SKM-1 treated with dmso at 0.1 percent for 144 hours (cell line): ENCODE data around the gene POLR3GL.

Source experiments
- DNase-seq: peaks from one replicate; lab custom pipeline; 2025; ENCODE audit not compliant: unreplicated experiment; lab: John Stamatoyannopoulos, UW

Gene POLR3GL

GRCh38 chr1:145972580-145972979, 8.1 kb downstream of the POLR3GL start:
- no peak for DNase-seq

DNA sequence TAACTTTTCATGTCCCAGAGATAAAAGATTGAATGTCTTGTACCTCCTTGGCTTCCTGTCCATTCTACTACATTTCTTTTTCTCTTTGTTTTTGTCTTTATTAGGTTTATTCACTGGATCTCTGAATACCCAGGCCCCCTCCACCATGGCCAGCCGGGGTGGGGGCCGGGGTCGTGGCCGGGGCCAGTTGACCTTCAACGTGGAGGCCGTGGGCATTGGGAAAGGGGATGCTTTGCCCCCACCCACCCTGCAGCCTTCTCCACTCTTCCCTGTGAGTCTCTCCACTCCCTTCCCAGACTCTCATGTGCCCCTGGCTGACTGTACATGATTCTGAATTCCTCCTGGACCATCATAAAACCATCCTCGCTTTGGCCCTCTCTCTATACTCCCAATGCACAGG, 10.2 kb downstream of the POLR3GL start:
- DNase-seq, result no peak

DNA sequence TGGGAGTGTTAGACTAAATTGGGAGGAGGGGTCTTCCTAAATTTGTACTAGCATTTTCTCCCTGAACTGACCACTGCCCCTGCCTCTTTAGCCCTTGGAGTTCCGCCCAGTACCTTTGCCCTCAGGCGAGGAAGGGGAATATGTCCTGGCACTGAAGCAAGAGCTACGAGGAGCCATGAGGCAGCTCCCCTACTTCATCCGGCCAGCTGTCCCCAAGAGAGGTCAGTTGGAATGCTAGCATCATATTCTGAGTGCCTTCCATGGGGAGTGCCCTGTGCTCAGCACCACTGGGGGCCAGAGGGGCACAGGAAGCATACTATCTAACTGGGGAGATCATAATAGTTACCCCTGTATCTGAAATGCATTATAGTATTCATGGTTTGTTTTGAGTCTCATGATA, 10.7 kb downstream of the POLR3GL start:
- DNase-seq, result no peak

DNA sequence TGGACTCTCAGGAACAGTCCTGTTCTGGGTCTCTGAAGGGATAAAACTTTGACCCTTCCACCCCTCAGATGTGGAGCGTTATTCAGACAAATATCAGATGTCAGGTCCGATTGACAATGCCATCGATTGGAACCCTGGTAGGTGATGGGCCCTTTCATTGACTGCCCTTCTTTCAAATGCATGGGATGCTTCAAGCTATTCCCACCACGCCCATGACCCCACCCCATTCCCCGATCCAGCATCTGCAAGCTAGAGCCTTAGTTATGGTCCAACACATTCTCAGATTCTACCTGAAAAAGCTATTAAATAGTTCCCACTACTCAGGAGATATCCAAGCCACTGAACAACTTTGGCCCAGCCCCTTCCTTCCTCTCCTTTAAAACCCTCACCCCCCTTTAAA, 12.5 kb downstream of the POLR3GL start:
- DNase-seq, result no peak

DNA sequence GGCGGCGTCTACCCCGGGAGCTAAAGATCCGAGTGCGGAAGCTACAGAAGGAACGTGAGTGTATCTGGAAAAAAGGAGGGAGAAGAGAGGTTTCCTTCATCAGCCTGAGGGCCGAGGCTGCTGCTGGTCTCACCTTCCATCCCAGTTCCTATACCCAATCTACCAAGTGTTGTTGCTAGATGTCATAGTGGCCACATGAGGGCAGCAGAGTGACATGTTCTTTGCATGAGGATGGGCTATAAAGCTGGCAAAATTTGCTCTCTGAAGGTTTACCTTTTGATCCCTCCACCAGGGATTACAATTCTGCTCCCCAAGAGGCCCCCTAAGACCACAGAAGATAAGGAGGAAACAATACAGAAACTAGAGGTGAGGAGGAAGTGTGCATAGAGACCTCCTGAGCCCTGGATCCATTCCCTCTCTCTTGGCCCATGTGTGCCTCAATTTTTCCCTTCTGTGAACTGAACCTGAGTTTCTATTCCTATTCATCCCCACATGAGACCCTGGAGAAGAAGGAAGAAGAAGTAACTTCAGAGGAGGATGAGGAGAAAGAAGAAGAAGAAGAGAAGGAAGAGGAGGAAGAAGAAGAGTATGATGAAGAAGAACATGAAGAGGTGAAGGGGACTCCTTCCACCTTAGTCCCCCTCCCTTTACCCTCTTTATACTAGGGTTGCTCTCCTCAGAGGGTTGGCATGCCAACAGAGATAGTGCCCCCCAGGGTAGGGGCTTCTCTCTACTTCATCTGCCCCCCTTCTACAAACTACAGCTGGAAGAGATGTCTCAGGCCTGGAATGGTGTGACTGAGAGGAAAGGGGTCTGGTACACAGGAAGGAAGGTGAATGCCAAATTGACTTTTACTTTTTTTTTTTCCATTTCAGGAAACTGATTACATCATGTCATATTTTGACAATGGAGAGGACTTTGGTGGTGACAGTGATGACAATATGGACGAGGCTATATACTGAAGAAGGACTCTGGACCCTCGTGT, 13.3 kb downstream of the POLR3GL start:
- peak; percentile 86 for DNase-seq

GRCh38 chr1:145978471-145978853, 14.0 kb downstream of the POLR3GL start:
- no peak for DNase-seq

DNA sequence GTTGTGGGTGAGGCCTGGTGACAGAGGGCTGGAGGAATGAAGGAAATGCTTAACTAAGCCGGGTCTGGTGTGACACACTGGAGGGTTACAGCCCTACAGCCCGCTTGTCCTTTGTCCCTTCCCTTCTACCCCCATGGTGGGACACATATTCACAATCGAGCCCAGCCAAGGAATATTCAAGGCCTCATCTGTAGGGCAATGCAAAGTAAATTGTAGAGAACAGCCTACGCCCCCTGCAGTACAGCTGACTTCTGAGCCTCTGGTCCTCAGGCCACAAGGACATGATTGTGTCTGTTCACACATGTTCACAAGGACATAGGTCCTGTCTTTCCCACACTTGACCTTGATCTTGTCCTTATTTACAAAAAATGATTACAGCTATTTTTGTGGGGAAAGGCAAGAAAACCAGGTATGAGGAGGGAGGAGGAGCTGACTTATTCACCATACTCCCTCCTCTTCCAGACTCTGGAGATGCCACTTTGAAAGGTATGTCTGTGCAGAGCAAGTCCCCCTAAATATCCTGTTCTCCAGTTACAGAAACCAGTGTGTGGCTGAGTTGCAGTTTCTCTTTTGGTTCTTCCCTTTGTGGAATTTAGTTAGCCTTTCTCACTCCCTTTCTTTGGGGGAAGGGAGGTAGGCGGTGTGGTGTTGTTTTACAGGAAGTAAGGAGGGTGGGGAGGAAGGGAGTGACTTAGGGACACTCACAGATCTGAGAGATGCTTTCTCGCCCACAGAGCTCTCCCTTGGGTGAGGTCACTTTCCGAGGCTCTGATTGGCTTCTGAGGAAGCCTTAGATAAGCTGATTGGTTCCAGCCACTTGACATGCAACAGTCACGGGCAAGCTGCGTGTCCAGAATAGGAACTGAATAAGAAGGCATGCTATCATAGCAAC, 14.6 kb downstream of the POLR3GL start:
- DNase-seq, result peak; percentile 100

DNA sequence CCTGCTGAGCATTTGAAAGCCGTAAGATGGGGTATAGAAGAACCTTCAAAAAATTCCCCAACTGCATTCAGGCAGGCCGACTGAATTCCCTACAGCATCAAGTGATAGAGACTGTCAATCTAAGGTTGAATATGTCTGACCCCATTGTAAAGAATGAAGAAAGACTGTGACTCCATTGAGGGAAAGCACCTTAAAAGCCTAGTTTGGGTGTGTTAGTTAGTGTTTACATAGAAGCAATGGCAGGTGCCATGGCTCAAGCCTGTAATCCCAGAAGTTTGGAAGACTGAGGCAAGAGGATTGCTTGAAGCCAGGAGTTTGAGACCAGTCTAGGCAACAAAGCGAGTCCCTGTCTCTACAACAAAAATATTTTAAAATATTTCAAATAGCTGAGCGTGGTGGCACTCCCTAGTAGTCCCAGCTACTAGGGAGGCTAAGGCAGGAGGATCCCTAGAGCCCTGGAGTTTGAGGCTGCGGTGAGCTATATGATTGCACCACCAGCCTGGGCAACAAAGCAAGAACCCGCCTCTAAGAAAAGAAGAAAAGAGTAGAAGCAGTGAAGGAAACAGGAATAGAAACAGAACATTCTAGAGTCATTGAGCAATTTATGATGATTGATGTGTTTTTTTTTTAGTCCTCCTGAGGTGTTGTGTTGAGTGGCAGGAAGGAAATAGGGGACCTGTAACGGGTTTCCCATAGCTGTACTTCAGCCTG, 15.4 kb downstream of the POLR3GL start:
- DNase-seq, result peak; percentile 84

DNA sequence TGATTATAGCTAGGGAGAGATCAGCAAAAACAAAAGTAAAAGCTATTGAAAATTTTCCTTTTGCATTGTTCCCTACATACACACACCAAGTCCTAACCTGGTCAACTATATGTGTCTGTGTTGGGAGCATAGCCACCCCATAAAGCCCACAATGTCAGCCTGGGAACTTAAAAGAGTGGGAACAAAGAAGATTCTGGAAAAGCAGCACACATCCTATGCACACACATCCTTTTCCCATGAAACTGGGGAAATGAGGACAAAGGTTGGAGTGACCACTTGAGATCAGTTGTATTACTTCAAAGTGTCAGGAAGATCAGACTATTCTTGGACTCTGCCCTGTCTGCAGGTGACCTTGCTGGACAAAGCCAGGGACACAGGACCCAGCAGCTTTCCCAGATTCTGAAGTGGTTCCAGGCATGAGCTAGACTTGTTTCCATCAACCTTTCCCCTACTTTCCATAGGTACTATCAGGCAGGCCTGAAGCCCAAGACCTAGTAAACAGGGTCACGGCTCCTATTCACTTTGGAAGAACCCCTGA, 16.0 kb downstream of the POLR3GL start:
- no peak for DNase-seq

DNA sequence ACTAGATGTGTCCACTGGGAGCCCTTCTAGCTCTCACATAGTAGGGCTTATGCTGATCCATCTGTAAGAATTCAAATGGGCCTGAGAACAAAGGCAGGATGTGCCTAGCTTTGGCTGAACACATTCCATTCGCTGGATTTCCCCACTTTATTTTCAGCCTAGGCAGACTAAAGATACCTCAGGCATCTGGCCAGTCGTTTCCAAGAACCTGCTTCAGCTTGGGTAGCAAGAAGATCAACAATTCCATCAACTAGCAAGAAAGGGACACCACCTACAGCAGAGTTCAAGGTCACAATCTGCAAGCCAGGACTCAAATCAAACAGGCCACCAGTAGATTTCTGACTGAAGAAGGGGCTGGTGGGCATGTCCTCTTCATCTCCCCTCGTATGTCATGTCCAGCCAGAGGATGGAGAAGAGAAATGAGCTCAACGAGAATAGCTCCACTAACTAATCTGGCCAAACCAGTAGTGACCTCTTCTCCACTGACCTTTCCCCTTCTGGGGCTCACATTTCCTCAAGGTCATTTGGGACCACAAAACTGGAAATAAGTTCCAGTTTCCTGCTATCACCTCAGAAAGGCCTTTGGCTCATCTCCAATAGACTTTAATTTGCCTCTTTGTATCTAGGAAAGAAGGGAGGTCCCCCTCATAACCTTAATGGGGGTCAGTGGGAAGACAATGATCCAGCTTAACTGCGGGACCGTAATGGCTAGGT, 17.7 kb downstream of the POLR3GL start:
- DNase-seq, result no peak

DNA sequence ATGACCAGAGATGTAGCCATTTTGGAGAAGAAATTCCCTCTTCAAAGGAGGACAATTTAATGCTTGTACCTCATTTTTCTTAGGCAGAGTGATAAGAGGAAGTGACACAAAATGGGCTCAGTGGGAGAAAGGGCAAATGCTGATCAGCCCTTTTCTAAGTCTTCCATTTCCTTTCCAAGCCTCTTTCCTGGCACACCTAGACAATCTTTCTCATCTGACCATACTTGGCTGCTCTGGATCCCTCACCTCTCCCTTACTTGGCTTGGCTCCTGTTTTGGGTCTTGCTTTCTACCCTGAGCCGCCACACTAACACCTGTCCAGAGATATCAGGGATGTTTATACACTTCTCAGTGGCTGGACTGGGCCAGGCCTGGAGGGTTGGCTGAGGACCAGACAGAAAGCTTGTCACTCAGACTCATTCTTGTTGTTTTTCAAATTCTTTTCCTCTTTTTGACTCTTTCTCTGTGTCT, 18.8 kb downstream of the POLR3GL start:
- no peak for DNase-seq

- DNase-seq, result no peak
Observed at GRCh38 chr1:145983960-145984830, 19.7 kb downstream of the POLR3GL start.

DNA sequence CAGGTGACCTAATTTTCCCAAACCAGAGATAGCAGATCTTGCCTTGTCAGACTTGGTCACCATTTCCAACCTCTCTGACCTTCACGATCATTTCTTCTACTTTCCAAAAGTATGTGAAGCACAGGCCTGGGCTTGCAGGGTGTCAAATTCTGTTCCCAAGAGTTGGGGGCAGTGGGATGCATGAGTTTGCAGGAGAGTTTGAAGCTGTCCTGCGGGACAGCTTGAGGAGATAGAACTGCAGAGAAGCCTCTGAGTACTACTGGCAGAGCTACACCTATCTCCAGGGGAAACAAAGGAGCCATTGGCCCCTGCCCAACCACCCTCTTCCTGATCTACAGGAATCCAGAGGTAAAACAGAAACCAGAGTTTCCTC, 20.6 kb downstream of the POLR3GL start:
- no peak for DNase-seq

GRCh38 chr1:145985502-145986439, 21.3 kb downstream of the POLR3GL start:
- DNase-seq, result peak; percentile 93

GRCh38 chr1:145986551-145986950, 22.1 kb downstream of the POLR3GL start:
- DNase-seq, result no peak

DNA sequence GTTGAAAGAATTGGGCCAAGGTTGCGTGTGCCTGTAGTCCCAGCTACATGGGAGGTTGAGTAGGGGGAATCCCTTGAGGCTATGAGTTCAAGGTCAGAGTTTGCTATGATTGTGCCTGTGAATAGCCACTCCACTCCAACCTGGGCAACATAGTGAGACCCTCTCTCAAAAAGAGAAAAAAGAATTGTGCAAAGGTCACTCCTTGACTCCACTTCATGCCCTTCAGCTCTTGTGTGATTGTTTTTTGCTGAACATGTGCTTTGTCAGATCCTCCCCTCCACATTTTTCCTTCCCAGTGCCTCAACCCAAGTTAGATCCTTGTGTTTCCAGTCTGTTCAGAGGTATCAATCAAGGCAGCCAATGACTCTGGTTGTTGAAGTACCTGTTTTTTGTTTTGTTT, 23.4 kb downstream of the POLR3GL start:
- no peak for DNase-seq

DNA sequence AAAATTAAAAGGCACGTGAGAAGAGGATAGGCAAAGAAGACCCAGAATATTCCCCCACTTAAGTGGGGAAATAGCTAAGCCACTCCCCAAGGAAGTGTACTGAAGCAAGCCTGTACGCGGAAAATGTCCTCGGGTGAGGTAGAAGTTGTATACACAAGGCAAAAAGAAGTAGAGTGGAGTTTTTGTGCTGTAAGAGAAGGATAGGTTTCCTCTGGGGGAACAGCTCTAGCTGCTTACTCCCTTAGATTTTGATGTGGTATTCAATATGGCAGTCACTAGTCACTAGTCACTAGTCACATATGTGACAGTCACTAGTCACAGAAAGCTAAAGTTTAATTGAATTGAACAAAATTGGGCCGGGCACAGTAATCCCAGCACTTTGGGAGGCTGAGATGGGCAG, 24.3 kb downstream of the POLR3GL start:
- no peak for DNase-seq

GRCh38 chr1:145990249-145990855, 25.9 kb downstream of the POLR3GL start:
- DNase-seq, result no peak
